ENCODE results near the gene ORM2. TPM values are rescaled to one million over a fixed set of nuclear protein-coding genes. Genes with fewer than 3 reads are reported as not detected.

Gene ORM2
- polyA plus RNA-seq, 3 donors: not detected

Other genes with a start within 250 kb of the ORM2 start
- 100 to 1,000 TPM; 129 to 148 (median 134) TPM for gene KIF12, start 230.6 kb upstream of the ORM2 start, polyA plus RNA-seq (ENCODE audit: insufficient read length in 3 of 3)
- 10 to 100 TPM; 25.1 to 26.6 (median 26.0) TPM for gene COL27A1, start 174.3 kb upstream of the ORM2 start, polyA plus RNA-seq (ENCODE audit: insufficient read length in 3 of 3)
- under 1 TPM in 2 of 3 donors, not detected in 1; 0.25 to 0.53 TPM for gene ORM1, start 6.8 kb upstream of the ORM2 start, polyA plus RNA-seq (ENCODE audit: insufficient read length in 3 of 3)
- 10 to 100 TPM; 10.5 to 11.1 (median 11.0) TPM for gene AKNA, start 58.1 kb downstream of the ORM2 start, polyA plus RNA-seq (ENCODE audit: insufficient read length in 3 of 3)
- 1 to 10 TPM; 6.2 to 7.0 (median 6.8) TPM for gene WHRN, start 175.6 kb downstream of the ORM2 start, polyA plus RNA-seq (ENCODE audit: insufficient read length in 3 of 3)

Measured in right renal cortex interstitium (tissue), 3 donors.